ENCODE results near the gene PCDHGA10. TPM values are rescaled to one million over a fixed set of nuclear protein-coding genes. Genes with fewer than 3 reads are reported as not detected.
"Not testable (repeated sequence)": the region's sequence is repeated elsewhere in the genome, so short reads cannot be mapped to it uniquely, and the experiment has no call there.

Gene PCDHGA10
- not detected for total RNA-seq

- H3K9me3 Mint-ChIP-seq = peaks cover 26% of the 10 kb centered on the region
- peak within 1 kb of the TSS; percentile 71 for H3K4me3 Mint-ChIP-seq
- ChIA-PET CTCF (interaction anchor here (0.9 to 2.7 kb wide), 14 partner anchors 8 to 151 kb away, joined by 3 to 19 read pairs (median 9); partner anchors contain the start of genes PCDHGA11, PCDHGA12, PCDHGA5 and PCDHGA9), POLR2A (interaction anchor here (0.6 kb wide), 1 partner anchor 15 kb away, joined by 3 read pairs; the partner anchor contains the start of gene PCDHGB5)
- peaks cover 18% of the 10 kb centered on the region for H3K36me3 Mint-ChIP-seq (ENCODE audit: low read depth)
- peak; percentile 47 for DNase-seq
- peak within 1 kb of the TSS; percentile 50 for H3K27ac Mint-ChIP-seq
- peaks cover 17% of the 10 kb centered on the region for H3K4me1 Mint-ChIP-seq
- H3K27me3 Mint-ChIP-seq = peaks cover 64% of the 10 kb centered on the region
These were observed at the start of gene PCDHGA10 for GRCh38 chr5:141412854-141413539. Gene PCDHGA10, plus strand, starts transcription at chr5:141412987. Its CDS starts 189 bp downstream, at chr5:141413176.

GRCh38 chr5:141363952-141364660 is 48.7 kb upstream of the PCDHGA10 start, which contains the start of gene PCDHGA5:
Gene PCDHGA5, plus strand, starts transcription at chr5:141364162. Its CDS starts 169 bp downstream, at chr5:141364331.
- peaks cover 40% of the 10 kb centered on the region for H3K9me3 Mint-ChIP-seq
- peak within 1 kb of the TSS; percentile 50 for H3K27ac Mint-ChIP-seq
- H3K27me3 Mint-ChIP-seq = peaks cover 61% of the 10 kb centered on the region
- POLR2A ChIA-PET = interaction anchor here (0.5 to 0.6 kb wide), 2 partner anchors 47 to 76 kb away, joined by 3 read pairs; no protein-coding TSS in a partner anchor
- H3K4me1 Mint-ChIP-seq = peaks cover 2% of the 10 kb centered on the region
- H3K36me3 Mint-ChIP-seq (ENCODE audit: low read depth) = peaks cover 7% of the 10 kb centered on the region
- no peak for DNase-seq
- H3K4me3 Mint-ChIP-seq = peak within 1 kb of the TSS; percentile 25
- CTCF ChIA-PET = interaction anchor here (0.9 to 1.5 kb wide), 4 partner anchors 9 to 48 kb away, joined by 3 to 6 read pairs (median 6); partner anchors contain the start of genes PCDHGA10 and PCDHGA4

- peaks cover 7% of the 10 kb centered on the region for H3K36me3 Mint-ChIP-seq (ENCODE audit: low read depth)
- ChIA-PET CTCF (no interaction called here), POLR2A (no interaction called here)
- no peak overlapping the region for H3K4me3 Mint-ChIP-seq
- peaks cover 37% of the 10 kb centered on the region for H3K9me3 Mint-ChIP-seq
- no peak overlapping the region for H3K27ac Mint-ChIP-seq
- no peak for DNase-seq
- no peaks in the 10 kb centered on the region for H3K4me1 Mint-ChIP-seq
- peaks cover 67% of the 10 kb centered on the region for H3K27me3 Mint-ChIP-seq
These were observed 46.5 kb upstream of the PCDHGA10 start for GRCh38 chr5:141366016-141366896.

- H3K4me1 Mint-ChIP-seq = peaks cover 4% of the 10 kb centered on the region
- no peak for DNase-seq
- H3K27ac Mint-ChIP-seq = no peak within 1 kb of the TSS
- H3K9me3 Mint-ChIP-seq = peaks cover 34% of the 10 kb centered on the region
- peaks cover 53% of the 10 kb centered on the region for H3K27me3 Mint-ChIP-seq
- H3K4me3 Mint-ChIP-seq = peak within 1 kb of the TSS; percentile 48
- ChIA-PET CTCF (interaction anchor here (0.6 to 3.0 kb wide), 14 partner anchors 13 to 194 kb away, joined by 3 to 11 read pairs (median 4); partner anchors contain the start of genes PCDHGA1, PCDHGA10, PCDHGA11 and PCDHGA3), POLR2A (no interaction called here)
- H3K36me3 Mint-ChIP-seq (ENCODE audit: low read depth) = peaks cover 6% of the 10 kb centered on the region
These were observed 42.6 kb upstream of the PCDHGA10 start, which contains the start of gene PCDHGB3 for GRCh38 chr5:141369994-141370848. Gene PCDHGB3, plus strand, starts transcription at chr5:141370242. Its CDS starts 153 bp downstream, at chr5:141370395.

GRCh38 chr5:141371572-141372475 is 41.0 kb upstream of the PCDHGA10 start:
- Mint-ChIP-seq H3K4me1 (peaks cover 4% of the 10 kb centered on the region), H3K36me3 (ENCODE audit: low read depth) (no peaks in the 10 kb centered on the region), H3K4me3 (no peak overlapping the region), H3K27me3 (peaks cover 43% of the 10 kb centered on the region), H3K9me3 (peaks cover 33% of the 10 kb centered on the region), H3K27ac (no peak overlapping the region)
- ChIA-PET CTCF (interaction anchor here (0.7 to 3.0 kb wide), 4 partner anchors 15 to 51 kb away, joined by 3 to 11 read pairs (median 3); partner anchors contain the start of genes PCDHGA1, PCDHGA10 and TAF7), POLR2A (no interaction called here)
- no peak for DNase-seq

- no peak for DNase-seq
- ChIA-PET CTCF (interaction anchor here (0.5 to 1.7 kb wide), 5 partner anchors 10 to 1019 kb away, joined by 3 to 6 read pairs (median 4); partner anchors contain the start of genes PCDHGA5 and PCDHGB5), POLR2A (no interaction called here)
These were observed 39.0 kb upstream of the PCDHGA10 start, which contains the start of gene PCDHGA6 for GRCh38 chr5:141373673-141374317. Gene PCDHGA6, plus strand, starts transcription at chr5:141373891. Its CDS starts 193 bp downstream, at chr5:141374084.

GRCh38 chr5:141374627-141375026 is 38.2 kb upstream of the PCDHGA10 start:
- Mint-ChIP-seq H3K27ac (no peak overlapping the region), H3K36me3 (ENCODE audit: low read depth) (no peaks in the 10 kb centered on the region), H3K27me3 (peaks cover 32% of the 10 kb centered on the region), H3K4me3 (no peak overlapping the region), H3K9me3 (peaks cover 33% of the 10 kb centered on the region), H3K4me1 (peaks cover 4% of the 10 kb centered on the region)
- CTCF ChIA-PET = interaction anchor here (0.5 to 1.7 kb wide), 6 partner anchors 10 to 1018 kb away, joined by 3 to 6 read pairs (median 4); partner anchors contain the start of genes PCDHGA11, PCDHGA5 and PCDHGB5
- POLR2A ChIA-PET = no interaction called here
- DNase-seq = no peak

More at GRCh38 chr5:141373673-141374317, 39.0 kb upstream of the PCDHGA10 start, which contains the start of gene PCDHGA6:
- Mint-ChIP-seq H3K36me3 (ENCODE audit: low read depth) (no peaks in the 10 kb centered on the region), H3K4me1 (peaks cover 4% of the 10 kb centered on the region), H3K27me3 (peaks cover 38% of the 10 kb centered on the region), H3K27ac (peak within 1 kb of the TSS; percentile 9), H3K9me3 (peaks cover 33% of the 10 kb centered on the region), H3K4me3 (no peak within 1 kb of the TSS)

GRCh38 chr5:141375444-141376155 is 37.2 kb upstream of the PCDHGA10 start:
- H3K36me3 Mint-ChIP-seq (ENCODE audit: low read depth); DNase-seq; POLR2A ChIA-PET; H3K27ac Mint-ChIP-seq; H3K4me1 Mint-ChIP-seq; H3K4me3 Mint-ChIP-seq: not testable (repeated sequence)
- CTCF ChIA-PET = interaction anchor here (0.9 to 1.7 kb wide), 2 partner anchors 22 to 45 kb away, joined by 4 read pairs; partner anchors contain the start of genes PCDHGA11 and PCDHGB5
- Mint-ChIP-seq H3K27me3 (peaks cover 24% of the 10 kb centered on the region), H3K9me3 (peaks cover 28% of the 10 kb centered on the region)

GRCh38 chr5:141382469-141383294 is 30.1 kb upstream of the PCDHGA10 start, which contains the start of gene PCDHGA7:
Gene PCDHGA7, plus strand, starts transcription at chr5:141382742. Its CDS starts 158 bp downstream, at chr5:141382900.
- ChIA-PET POLR2A (no interaction called here), CTCF (interaction anchor here (0.8 to 1.1 kb wide), 2 partner anchors 12 to 48 kb away, joined by 3 to 5 read pairs; partner anchors contain the start of genes PCDHGA12 and PCDHGB3)
- peak within 1 kb of the TSS; percentile 62 for H3K27ac Mint-ChIP-seq
- H3K9me3 Mint-ChIP-seq = peaks cover 12% of the 10 kb centered on the region
- H3K4me3 Mint-ChIP-seq = peak within 1 kb of the TSS; percentile 34
- peaks cover 38% of the 10 kb centered on the region for H3K27me3 Mint-ChIP-seq
- DNase-seq = no peak
- H3K4me1 Mint-ChIP-seq = no peaks in the 10 kb centered on the region
- no peaks in the 10 kb centered on the region for H3K36me3 Mint-ChIP-seq (ENCODE audit: low read depth)

All from activated CD4-positive, alpha-beta T cell treated with anti-CD3 and anti-CD28 coated beads, Interleukin-2, amount 10 ng/mL, durations not matched to agents 7 days and 5 days (primary cell).